Measurements from ENCODE around the gene OR2V1.

GRCh38 chr5:181076920-181077319 is 54.0 kb downstream of the OR2V1 start:
- TF ChIP-seq POLR2A (IDR thresholded peaks at IDR 0.05): no peak
- TF ChIP-seq CTCF (IDR thresholded peaks at IDR 0.05 in 4 of 5, conservative IDR thresholded peaks at IDR 0.05 in 1 of 5): no peak
